Measurements from ENCODE around the gene POP4. TPM values are rescaled to one million over a fixed set of nuclear protein-coding genes. Genes with fewer than 3 reads are reported as not detected.

The POP4 gene
- polyA plus RNA-seq, 1 donor from 2014 or later, result 101 TPM

- no peak for TF ChIP-seq SMC3 (conservative IDR thresholded peaks at IDR 0.05; ENCODE audit: poor library complexity)
Observed at GRCh38 chr19:29571181-29571580, 34.9 kb upstream of the POP4 start (continued).

GRCh38 chr19:29573486-29573885 lies 32.6 kb upstream of the POP4 start:
- Histone ChIP-seq H4K20me1 (ENCODE audit: insufficient read depth) (no peaks in the 10 kb centered on the region), H3K79me2 (replicated peaks; ENCODE audit: insufficient read depth, low read length) (no peaks in the 10 kb centered on the region), H3K9me2 (ENCODE audit: insufficient read depth, low read length) (no peaks in the 10 kb centered on the region), H3K4me2 (ENCODE audit: low read length) (no peak overlapping the region), H3K27me3 (ENCODE audit: insufficient read depth, low read depth, low read length) (no peaks in the 10 kb centered on the region), H3K9ac (ENCODE audit: low read length) (no peak overlapping the region), H3K9me3 (ENCODE audit: low read length) (no peaks in the 10 kb centered on the region), H3K36me3 (ENCODE audit: insufficient read depth, low read length) (no peaks in the 10 kb centered on the region), H3F3A (ENCODE audit: insufficient read depth, low read length, poor library complexity, severe bottlenecking) (no peaks in the 10 kb centered on the region), H2AFZ (ENCODE audit: low read depth, low read length) (no peak overlapping the region), H3K27ac (ENCODE audit: low read length) (peak overlapping the region; percentile 72), H3K4me3 (ENCODE audit: low read length) (no peak overlapping the region)
- no peak for TF ChIP-seq TAF1 (IDR thresholded peaks at IDR 0.05; ENCODE audit: low read depth)
- TF ChIP-seq CTCF (IDR thresholded peaks at IDR 0.05; ENCODE audit: poor library complexity, severe bottlenecking), result no peak
- no peak for TF ChIP-seq MXI1 (conservative IDR thresholded peaks at IDR 0.05; ENCODE audit: poor library complexity, severe bottlenecking)
- TF ChIP-seq SMC3 (conservative IDR thresholded peaks at IDR 0.05; ENCODE audit: poor library complexity), result no peak
- no peak for TF ChIP-seq EZH2 (IDR thresholded peaks at IDR 0.05; ENCODE audit: borderline replicate concordance, insufficient read depth, low read length, poor library complexity, severe bottlenecking)
- TF ChIP-seq REST (IDR thresholded peaks at IDR 0.05; ENCODE audit: borderline replicate concordance), result no peak
- TF ChIP-seq POLR2AphosphoS5 (IDR thresholded peaks at IDR 0.05), result no peak
- TF ChIP-seq EP300 (conservative IDR thresholded peaks at IDR 0.05; ENCODE audit: poor library complexity, severe bottlenecking), result no peak
- TF ChIP-seq RAD21 (conservative IDR thresholded peaks at IDR 0.05), result no peak

GRCh38 chr19:29574510-29574909 lies 31.6 kb upstream of the POP4 start:
- Histone ChIP-seq H3K9me3 (ENCODE audit: low read length) (no peaks in the 10 kb centered on the region), H3K9me2 (ENCODE audit: insufficient read depth, low read length) (no peaks in the 10 kb centered on the region), H3K27ac (ENCODE audit: low read length) (peak overlapping the region; percentile 72), H3K4me2 (ENCODE audit: low read length) (peak overlapping the region; percentile 12), H3K9ac (ENCODE audit: low read length) (peak overlapping the region; percentile 18), H3K27me3 (ENCODE audit: insufficient read depth, low read depth, low read length) (no peaks in the 10 kb centered on the region), H3K36me3 (ENCODE audit: insufficient read depth, low read length) (no peaks in the 10 kb centered on the region), H3F3A (ENCODE audit: insufficient read depth, low read length, poor library complexity, severe bottlenecking) (no peaks in the 10 kb centered on the region), H3K79me2 (replicated peaks; ENCODE audit: insufficient read depth, low read length) (no peaks in the 10 kb centered on the region), H3K4me3 (ENCODE audit: low read length) (peak overlapping the region; percentile 51), H2AFZ (ENCODE audit: low read depth, low read length) (no peak overlapping the region), H4K20me1 (ENCODE audit: insufficient read depth) (no peaks in the 10 kb centered on the region)
- peak; percentile 85 for TF ChIP-seq EP300 (conservative IDR thresholded peaks at IDR 0.05; ENCODE audit: poor library complexity, severe bottlenecking)
- TF ChIP-seq REST (IDR thresholded peaks at IDR 0.05; ENCODE audit: borderline replicate concordance), result peak; percentile 63
- no peak for TF ChIP-seq TAF1 (IDR thresholded peaks at IDR 0.05; ENCODE audit: low read depth)
- TF ChIP-seq EZH2 (IDR thresholded peaks at IDR 0.05; ENCODE audit: borderline replicate concordance, insufficient read depth, low read length, poor library complexity, severe bottlenecking), result no peak
- TF ChIP-seq RAD21 (conservative IDR thresholded peaks at IDR 0.05), result no peak
- TF ChIP-seq CTCF (IDR thresholded peaks at IDR 0.05; ENCODE audit: poor library complexity, severe bottlenecking), result no peak
- TF ChIP-seq SMC3 (conservative IDR thresholded peaks at IDR 0.05; ENCODE audit: poor library complexity), result no peak
- TF ChIP-seq POLR2AphosphoS5 (IDR thresholded peaks at IDR 0.05), result peak; percentile 71
- TF ChIP-seq MXI1 (conservative IDR thresholded peaks at IDR 0.05; ENCODE audit: poor library complexity, severe bottlenecking), result no peak
